Vagina (tissue), 2 donors: ENCODE results near the gene ATP7B. TPM values are rescaled to one million over a fixed set of nuclear protein-coding genes. Genes with fewer than 3 reads are reported as not detected.

Experiments used
- DNase-seq, 2 donors: peaks; one replicate each; pipeline ENCODE4 v3.0.0-alpha.2; 2017; ENCODE audit errors: extremely low spot score in 2 of 2
- H3K27ac ChIP-seq: fragments of 200-600 bp; sonication (generic); one replicate; pipeline ENCODE4 v1.5.1; 2019
- H3K27me3 ChIP-seq: fragments of 200-600 bp; sonication (generic); one replicate; pipeline ENCODE4 v1.5.1; 2019
- H3K36me3 ChIP-seq, 2 donors: fragments of 200-600 bp; sonication (generic); one replicate each; pipeline ENCODE4 v1.5.1; 2017 to 2019
- H3K4me1 ChIP-seq: fragments of 200-600 bp; sonication (generic); one replicate; pipeline ENCODE4 v1.5.1; 2019
- H3K4me3 ChIP-seq, 2 donors: fragments of 200-600 bp; sonication (generic); 1 replicate in 1 of 2; 2 replicates in 1 of 2; pipeline ENCODE4 v1.5.1; 2016 to 2019
- H3K9me3 ChIP-seq: fragments of 200-600 bp; sonication (generic); one replicate; pipeline ENCODE4 v1.5.1; 2019
- POLR2A ChIP-seq, 2 donors: fragments of 450-650 bp; IDR thresholded peaks; one replicate each; pipeline ENCODE4 v1.6.1; 2017; ENCODE audit warnings: antibody characterized with exemption in 2 of 2, mild to moderate bottlenecking in 2 of 2, moderate library complexity in 2 of 2
- POLR2AphosphoS5 ChIP-seq, 2 donors: sonication (generic); formaldehyde crosslinking; IDR thresholded peaks; one replicate each; pipeline ENCODE4 v1.9.0; 2017; ENCODE audit warnings: antibody characterized with exemption in 2 of 2, mild to moderate bottlenecking in 2 of 2, low read depth in 1 of 2; ENCODE audit not compliant: insufficient read depth in 1 of 2
- intact Hi-C: fragments of 100-400 bp; cut with DNase I; formaldehyde crosslinking; loops from one replicate; pipeline ENCODE4 v1.15.1; 2023
- total RNA-seq: library from RNA; depleted of rRNA; stranded (reverse); fragments of >200 nt; gene quantifications from one replicate; pipeline ENCODE4 v1.2.3, GENCODE V29; 2016
- TF ChIP-seq, protein P1 (sequence below), 3 experiments: fragments of 450-650 bp in 2 of 3; fragments of 200-600 bp in 1 of 3; sonication (generic) in 1 of 3; IDR thresholded peaks; one replicate each; pipeline ENCODE4 v1.5.1; 2017 to 2019; ENCODE audit warnings: antibody characterized with exemption in 3 of 3, mild to moderate bottlenecking in 2 of 3, moderate library complexity in 2 of 3

Gene ATP7B
- total RNA-seq, 1 donor from 2014 or later: 2.5 TPM

DNA sequence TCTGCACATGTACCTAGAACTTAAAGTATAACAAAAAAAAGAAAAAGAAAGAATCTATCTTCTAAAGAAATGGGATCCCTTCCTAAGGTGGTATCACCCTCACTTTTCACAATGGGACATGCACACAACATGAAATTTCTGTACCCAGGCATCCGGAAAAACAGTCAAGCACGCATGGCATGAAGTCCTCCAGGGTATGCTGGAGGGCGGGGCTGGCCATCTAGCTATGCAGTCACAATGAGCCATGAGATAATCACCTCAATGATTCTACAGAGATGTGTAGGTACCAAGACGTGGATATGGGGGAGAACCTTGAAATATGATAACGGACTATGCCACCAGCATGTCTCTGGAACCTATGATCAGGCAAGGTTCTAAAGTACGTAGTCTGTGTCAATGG, 79.6 kb downstream of the ATP7B start:
- H3K4me3 ChIP-seq: no peak overlapping the region
- TF ChIP-seq POLR2AphosphoS5 (IDR thresholded peaks at IDR 0.05; ENCODE audit: insufficient read depth in 1 of 2, low read depth in 1 of 2) (no peak), POLR2A (IDR thresholded peaks at IDR 0.05) (no peak)
- TF ChIP-seq, protein P1, sequence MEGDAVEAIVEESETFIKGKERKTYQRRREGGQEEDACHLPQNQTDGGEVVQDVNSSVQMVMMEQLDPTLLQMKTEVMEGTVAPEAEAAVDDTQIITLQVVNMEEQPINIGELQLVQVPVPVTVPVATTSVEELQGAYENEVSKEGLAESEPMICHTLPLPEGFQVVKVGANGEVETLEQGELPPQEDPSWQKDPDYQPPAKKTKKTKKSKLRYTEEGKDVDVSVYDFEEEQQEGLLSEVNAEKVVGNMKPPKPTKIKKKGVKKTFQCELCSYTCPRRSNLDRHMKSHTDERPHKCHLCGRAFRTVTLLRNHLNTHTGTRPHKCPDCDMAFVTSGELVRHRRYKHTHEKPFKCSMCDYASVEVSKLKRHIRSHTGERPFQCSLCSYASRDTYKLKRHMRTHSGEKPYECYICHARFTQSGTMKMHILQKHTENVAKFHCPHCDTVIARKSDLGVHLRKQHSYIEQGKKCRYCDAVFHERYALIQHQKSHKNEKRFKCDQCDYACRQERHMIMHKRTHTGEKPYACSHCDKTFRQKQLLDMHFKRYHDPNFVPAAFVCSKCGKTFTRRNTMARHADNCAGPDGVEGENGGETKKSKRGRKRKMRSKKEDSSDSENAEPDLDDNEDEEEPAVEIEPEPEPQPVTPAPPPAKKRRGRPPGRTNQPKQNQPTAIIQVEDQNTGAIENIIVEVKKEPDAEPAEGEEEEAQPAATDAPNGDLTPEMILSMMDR (IDR thresholded peaks at IDR 0.05): no peak
- no peaks in the 10 kb centered on the region for H3K4me1 ChIP-seq
- H3K36me3 ChIP-seq: no peaks in the 10 kb centered on the region
- no peaks in the 10 kb centered on the region for H3K27me3 ChIP-seq
- no peak for DNase-seq
- H3K9me3 ChIP-seq: no peaks in the 10 kb centered on the region
- intact Hi-C loops: no loop called here
- no peak overlapping the region for H3K27ac ChIP-seq

DNA sequence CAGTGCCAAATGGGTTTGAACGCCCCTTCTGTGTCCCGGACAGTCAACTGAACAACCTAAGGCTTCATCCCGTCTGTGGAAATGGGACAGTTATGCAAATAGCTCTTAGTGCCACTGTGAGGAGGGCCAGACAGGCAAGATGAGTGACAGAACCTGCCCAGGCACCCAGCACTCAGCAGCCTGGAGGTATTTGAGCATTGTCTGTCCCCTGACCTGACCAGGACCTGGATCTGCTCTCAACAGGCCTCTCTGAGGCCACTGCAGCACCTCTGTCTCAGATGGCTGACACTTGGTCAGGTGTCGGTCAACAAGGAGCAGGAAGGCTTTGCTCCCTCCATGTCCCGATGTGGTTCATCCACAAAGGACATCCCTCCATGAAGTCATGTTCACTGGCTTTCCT, 81.6 kb downstream of the ATP7B start:
- no peak overlapping the region for H3K4me3 ChIP-seq
- no peak for DNase-seq
- H3K27ac ChIP-seq: no peak overlapping the region
- H3K9me3 ChIP-seq: no peaks in the 10 kb centered on the region
- intact Hi-C loops: no loop called here
- H3K36me3 ChIP-seq: no peaks in the 10 kb centered on the region
- H3K4me1 ChIP-seq: no peaks in the 10 kb centered on the region
- no peaks in the 10 kb centered on the region for H3K27me3 ChIP-seq
- TF ChIP-seq POLR2AphosphoS5 (IDR thresholded peaks at IDR 0.05; ENCODE audit: insufficient read depth in 1 of 2, low read depth in 1 of 2) (no peak), POLR2A (IDR thresholded peaks at IDR 0.05) (no peak)
- TF ChIP-seq, protein P1 (IDR thresholded peaks at IDR 0.05): no peak

DNA sequence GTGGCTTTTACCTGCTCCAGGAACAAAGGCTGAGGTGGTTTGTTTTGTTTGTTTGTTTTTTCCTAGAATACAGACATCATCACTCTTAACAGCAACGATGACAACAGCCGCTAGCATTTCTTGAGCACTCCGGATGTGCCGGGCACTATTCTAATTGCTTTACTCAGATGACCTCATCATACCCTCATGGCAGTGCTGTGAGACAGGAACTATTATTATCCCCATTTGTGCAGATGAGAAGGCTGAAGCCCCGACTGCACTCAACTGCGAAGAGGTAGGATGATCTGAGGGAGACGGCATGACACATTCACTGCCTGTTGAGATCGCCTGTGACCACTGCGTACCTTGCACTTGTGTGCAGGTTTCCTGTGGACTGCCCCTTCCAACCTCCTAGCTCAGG, 83.0 kb downstream of the ATP7B start:
- H3K27ac ChIP-seq: no peak overlapping the region
- intact Hi-C loops: no loop called here
- no peak for DNase-seq

DNA sequence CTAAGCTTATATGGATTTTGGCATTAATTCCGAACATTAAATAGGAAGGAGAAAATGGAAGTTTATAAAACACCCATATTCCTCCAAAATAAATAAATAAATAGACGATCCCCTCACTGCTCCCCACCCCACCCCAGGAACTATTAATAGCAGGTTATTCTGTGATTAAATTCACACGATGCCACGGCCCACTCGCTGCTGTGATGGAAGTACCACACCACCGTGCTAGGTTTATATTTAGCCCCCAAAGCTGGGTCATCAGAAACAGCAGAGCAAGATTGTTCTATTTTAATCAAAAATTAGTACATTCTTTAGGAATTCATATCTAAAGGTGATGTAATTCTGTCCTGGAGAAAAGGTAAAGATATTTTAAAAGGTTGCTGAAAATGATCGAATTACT, 84.1 kb downstream of the ATP7B start:
- TF ChIP-seq POLR2AphosphoS5 (IDR thresholded peaks at IDR 0.05; ENCODE audit: insufficient read depth in 1 of 2, low read depth in 1 of 2) (no peak), POLR2A (IDR thresholded peaks at IDR 0.05) (no peak)
- TF ChIP-seq, protein P1 (IDR thresholded peaks at IDR 0.05): no peak
- no peaks in the 10 kb centered on the region for H3K4me1 ChIP-seq
- H3K36me3 ChIP-seq: no peaks in the 10 kb centered on the region
- no peak overlapping the region for H3K27ac ChIP-seq
- intact Hi-C loops: no loop called here
- no peaks in the 10 kb centered on the region for H3K27me3 ChIP-seq
- no peaks in the 10 kb centered on the region for H3K9me3 ChIP-seq
- DNase-seq: no peak
- no peak overlapping the region for H3K4me3 ChIP-seq

More for the DNA sequence above, 83.0 kb downstream of the ATP7B start:
- Histone ChIP-seq H3K4me3 (no peak overlapping the region), H3K9me3 (no peaks in the 10 kb centered on the region), H3K27me3 (no peaks in the 10 kb centered on the region), H3K36me3 (no peaks in the 10 kb centered on the region), H3K4me1 (no peaks in the 10 kb centered on the region)
- TF ChIP-seq, protein P1 (IDR thresholded peaks at IDR 0.05): no peak
- TF ChIP-seq POLR2A (IDR thresholded peaks at IDR 0.05) (no peak), POLR2AphosphoS5 (IDR thresholded peaks at IDR 0.05; ENCODE audit: insufficient read depth in 1 of 2, low read depth in 1 of 2) (no peak)

DNA sequence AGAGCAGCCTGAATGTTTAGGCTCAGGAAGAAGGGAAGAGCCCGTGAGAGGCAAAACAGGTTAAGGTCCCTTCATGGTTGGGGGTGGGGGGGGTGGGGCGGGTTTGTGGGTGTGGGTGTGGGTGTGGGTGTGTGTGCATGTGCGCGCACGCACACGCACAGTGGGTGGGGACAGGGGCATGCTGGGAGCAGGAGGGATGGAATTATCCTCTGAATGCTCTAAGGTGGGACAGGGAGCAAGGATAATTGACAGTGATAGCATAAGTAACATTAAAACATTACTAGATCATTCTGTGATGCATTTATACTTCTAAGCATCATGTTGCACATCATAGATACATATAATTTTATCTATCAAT, 84.7 kb downstream of the ATP7B start:
- no peaks in the 10 kb centered on the region for H3K36me3 ChIP-seq
- TF ChIP-seq POLR2A (IDR thresholded peaks at IDR 0.05) (no peak), POLR2AphosphoS5 (IDR thresholded peaks at IDR 0.05; ENCODE audit: insufficient read depth in 1 of 2, low read depth in 1 of 2) (no peak)
- TF ChIP-seq, protein P1 (IDR thresholded peaks at IDR 0.05): no peak
- no peaks in the 10 kb centered on the region for H3K4me1 ChIP-seq
- intact Hi-C loops: no loop called here
- no peak for DNase-seq
- H3K27ac ChIP-seq: no peak overlapping the region
- H3K9me3 ChIP-seq: no peaks in the 10 kb centered on the region
- H3K4me3 ChIP-seq: no peak overlapping the region
- H3K27me3 ChIP-seq: no peaks in the 10 kb centered on the region
